ENCODE measurements around the gene CTNNA2.

Gene CTNNA2

GRCh38 chr2:80248146-80248545 lies 735.3 kb downstream of the CTNNA2 start:
- DNase-seq = no peak

- DNase-seq = no peak
These were observed 739.6 kb downstream of the CTNNA2 start for GRCh38 chr2:80252294-80252986.

GRCh38 chr2:80255918-80256781 lies 743.3 kb downstream of the CTNNA2 start:
- DNase-seq = no peak

GRCh38 chr2:80256782-80257167 lies 743.9 kb downstream of the CTNNA2 start:
- DNase-seq = no peak

- DNase-seq = no peak
These were observed 744.6 kb downstream of the CTNNA2 start for GRCh38 chr2:80257450-80257849.

GRCh38 chr2:80258341-80258740 lies 745.5 kb downstream of the CTNNA2 start:
- DNase-seq = no peak

GRCh38 chr2:80258793-80259192 lies 745.9 kb downstream of the CTNNA2 start:
- DNase-seq = no peak

GRCh38 chr2:80259292-80259691 lies 746.4 kb downstream of the CTNNA2 start:
- DNase-seq = no peak

GRCh38 chr2:80266231-80266630 lies 753.4 kb downstream of the CTNNA2 start:
- no peak for DNase-seq

GRCh38 chr2:80269806-80270205 lies 757.0 kb downstream of the CTNNA2 start:
- no peak for DNase-seq

GRCh38 chr2:80280598-80280997 lies 767.7 kb downstream of the CTNNA2 start:
- no peak for DNase-seq

- DNase-seq = no peak
These were observed 768.2 kb downstream of the CTNNA2 start for GRCh38 chr2:80281049-80281448.

- no peak for DNase-seq
These were observed 775.7 kb downstream of the CTNNA2 start for GRCh38 chr2:80288576-80288975.

GRCh38 chr2:80291656-80292055 lies 778.8 kb downstream of the CTNNA2 start:
- DNase-seq = no peak

- no peak for DNase-seq
These were observed 779.6 kb downstream of the CTNNA2 start for GRCh38 chr2:80292474-80292873.

GRCh38 chr2:80293039-80293438 lies 780.2 kb downstream of the CTNNA2 start:
- no peak for DNase-seq

GRCh38 chr2:80298954-80299353 lies 786.1 kb downstream of the CTNNA2 start:
- DNase-seq = no peak

- no peak for DNase-seq
These were observed 786.8 kb downstream of the CTNNA2 start for GRCh38 chr2:80299661-80300060.

- DNase-seq = no peak
These were observed 787.5 kb downstream of the CTNNA2 start for GRCh38 chr2:80300346-80300745.

GRCh38 chr2:80300954-80301353 lies 788.1 kb downstream of the CTNNA2 start:
- DNase-seq = no peak

- no peak for DNase-seq
These were observed 789.1 kb downstream of the CTNNA2 start for GRCh38 chr2:80302001-80302313.

- DNase-seq = no peak
These were observed 789.6 kb downstream of the CTNNA2 start for GRCh38 chr2:80302314-80303005.

GRCh38 chr2:80303006-80303908 lies 790.4 kb downstream of the CTNNA2 start:
- DNase-seq = no peak
